Cardiac muscle cell (in vitro differentiated cells and primary cell): ENCODE data around the gene KHSRP. TPM values are rescaled to one million over a fixed set of nuclear protein-coding genes. Genes with fewer than 3 reads are reported as not detected.

Experiments used
- DNase-seq, 2 donors: peaks; one replicate each; pipeline versions ENCODE4 v3.0.0 to v3.0.0-alpha.2; 2010 to 2017; ENCODE audit warnings: low read depth in 1 of 2, low spot score in 1 of 2
- H3K27ac ChIP-seq: fragments of 200-600 bp; sonication (generic); 2 replicates; pipeline ENCODE4 v1.5.1; 2016
- H3K27me3 ChIP-seq: fragments of 200-600 bp; sonication (generic); 2 replicates; pipeline ENCODE4 v1.6.0; 2016; ENCODE audit warnings: control low read depth
- H3K36me3 ChIP-seq: fragments of 200-600 bp; sonication (generic); 2 replicates; pipeline ENCODE4 v1.5.1; 2016; ENCODE audit warnings: control low read depth
- H3K4me1 ChIP-seq: fragments of 200-600 bp; sonication (generic); 2 replicates; pipeline ENCODE4 v1.8.1; 2017; ENCODE audit warnings: low read depth, mild to moderate bottlenecking, mixed run types
- H3K4me3 ChIP-seq: fragments of 200-600 bp; sonication (generic); 2 replicates; pipeline ENCODE4 v1.5.1; 2016; ENCODE audit warnings: mild to moderate bottlenecking
- H3K9me3 ChIP-seq: fragments of 200-600 bp; sonication (generic); 2 replicates; pipeline ENCODE4 v1.5.1; 2017; ENCODE audit warnings: low read depth, mild to moderate bottlenecking, control low read depth
- CTCF ChIP-seq: IDR thresholded peaks from 2 replicates; pipeline ENCODE4 v1.5.1; 2012; ENCODE audit warnings: low read depth, mild to moderate bottlenecking, low read length
- polyA plus RNA-seq: library from polyadenylated mRNA; unstranded; fragments of >200 nt; fragmentation: Nextera tagmentation; extraction: Ambion mirVana; gene quantifications from 2 replicates; pipeline ENCODE4 v1.2.1, GENCODE V29; 2016
- total RNA-seq: library from RNA; depleted of rRNA; stranded (reverse); fragments of >200 nt; gene quantifications from 2 replicates; pipeline ENCODE4 v1.2.3, GENCODE V29; 2016

Gene KHSRP
- total and polyA plus RNA-seq, 2 experiments from 2014 or later = 262 to 320 TPM

GRCh38 chr19:6392221-6393073 lies 32.2 kb downstream of the KHSRP start:
- H3K9me3 ChIP-seq = no peaks in the 10 kb centered on the region
- no peak for TF ChIP-seq CTCF
- H3K4me1 ChIP-seq = peaks cover 7% of the 10 kb centered on the region
- H3K4me3 ChIP-seq = peak overlapping the region; percentile 80
- DNase-seq = no peak
- peak overlapping the region; percentile 93 for H3K27ac ChIP-seq
- no peaks in the 10 kb centered on the region for H3K27me3 ChIP-seq
- peaks cover 19% of the 10 kb centered on the region for H3K36me3 ChIP-seq

DNA sequence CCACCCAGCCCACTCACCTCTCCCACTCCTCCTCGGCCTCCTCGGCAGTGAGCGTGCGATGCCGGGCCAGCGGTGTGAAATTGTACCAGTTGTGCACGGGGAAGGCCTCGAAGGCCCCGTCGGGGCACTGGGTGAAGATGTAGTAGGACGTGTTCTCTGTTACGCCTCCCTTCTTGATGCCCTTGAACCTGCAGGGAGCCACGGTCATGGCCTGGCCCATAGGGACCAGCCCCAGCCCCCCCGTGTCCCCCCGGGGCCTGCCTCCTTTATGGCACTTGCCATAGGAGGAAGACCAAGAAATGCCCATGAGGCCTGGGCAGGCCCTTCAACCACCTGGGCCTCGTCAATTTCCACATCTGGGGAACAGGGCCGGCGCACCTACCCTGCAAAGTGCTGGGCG lies 37.2 kb downstream of the KHSRP start:
- Histone ChIP-seq H3K4me3 (no peak overlapping the region), H3K4me1 (peaks cover 6% of the 10 kb centered on the region), H3K9me3 (no peaks in the 10 kb centered on the region), H3K27ac (no peak overlapping the region), H3K27me3 (no peaks in the 10 kb centered on the region), H3K36me3 (peaks cover 47% of the 10 kb centered on the region)
- TF ChIP-seq CTCF = no peak
- no peak for DNase-seq

DNA sequence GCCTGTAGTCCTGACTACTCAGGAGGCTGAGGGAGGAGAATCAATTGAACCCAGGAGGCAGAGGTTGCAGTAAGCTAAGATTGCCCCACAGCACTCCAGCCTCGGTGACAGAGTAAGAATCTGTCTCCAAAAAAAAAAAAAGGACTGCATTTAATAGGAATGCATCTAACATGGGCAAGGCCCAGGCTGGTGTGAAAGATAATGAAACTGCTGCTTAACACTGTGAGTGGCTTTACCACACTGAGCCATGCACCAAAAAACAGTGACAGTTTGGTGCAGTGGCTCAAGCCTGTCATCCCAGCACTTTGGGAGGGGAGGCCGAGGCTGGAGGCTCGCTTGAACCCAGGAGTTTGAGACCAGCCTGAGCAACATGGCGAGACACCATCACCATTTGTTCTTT lies 40.2 kb downstream of the KHSRP start:
- H3K36me3 ChIP-seq = peaks cover 61% of the 10 kb centered on the region
- H3K27ac ChIP-seq = no peak overlapping the region
- no peak for DNase-seq
- H3K4me1 ChIP-seq = no peaks in the 10 kb centered on the region
- no peaks in the 10 kb centered on the region for H3K27me3 ChIP-seq
- no peak for TF ChIP-seq CTCF
- H3K9me3 ChIP-seq = no peaks in the 10 kb centered on the region
- no peak overlapping the region for H3K4me3 ChIP-seq

GRCh38 chr19:6383188-6383587 lies 41.4 kb downstream of the KHSRP start:
- TF ChIP-seq CTCF = no peak
- no peak overlapping the region for H3K27ac ChIP-seq
- H3K9me3 ChIP-seq = no peaks in the 10 kb centered on the region
- H3K27me3 ChIP-seq = no peaks in the 10 kb centered on the region
- H3K36me3 ChIP-seq = peaks cover 52% of the 10 kb centered on the region
- H3K4me3 ChIP-seq = no peak overlapping the region
- no peak for DNase-seq
- no peaks in the 10 kb centered on the region for H3K4me1 ChIP-seq

DNA sequence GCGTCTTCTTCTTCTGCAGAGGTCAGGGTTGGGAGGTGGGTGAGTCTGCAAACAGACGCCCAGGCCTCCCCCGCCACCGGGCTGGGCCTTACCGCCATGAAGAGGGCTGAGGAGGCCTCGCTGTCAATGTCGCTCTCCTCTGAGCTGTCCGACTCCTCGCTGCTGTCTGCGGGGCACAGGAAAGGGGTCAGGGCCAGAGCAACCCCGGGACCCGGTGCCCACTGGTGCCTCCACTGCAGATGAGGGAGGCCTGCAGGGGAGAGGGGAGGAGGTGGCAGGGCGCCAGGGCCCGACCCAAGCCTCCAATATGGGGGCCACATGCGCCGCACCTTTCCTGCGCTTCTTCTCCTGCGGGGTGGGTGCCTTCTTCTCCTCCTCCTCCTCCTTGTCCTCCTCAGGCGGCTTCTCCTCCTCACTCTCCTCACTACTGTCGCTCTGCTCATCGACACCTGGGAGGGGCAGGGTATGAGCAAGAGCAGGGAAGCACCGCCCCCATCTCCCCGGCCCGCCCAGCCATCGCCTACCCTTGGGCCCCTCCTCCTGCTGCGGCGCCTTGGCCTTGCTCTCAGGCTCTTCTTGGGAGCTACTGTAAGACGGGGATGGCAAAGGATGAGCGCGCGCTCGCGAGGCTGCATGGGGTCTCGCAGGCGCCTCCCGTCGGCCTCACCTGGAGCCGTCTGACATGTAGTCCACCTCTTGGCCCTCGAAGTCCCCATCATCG lies 43.4 kb downstream of the KHSRP start:
- Histone ChIP-seq H3K4me3 (no peak overlapping the region), H3K4me1 (no peaks in the 10 kb centered on the region), H3K36me3 (peaks cover 38% of the 10 kb centered on the region), H3K9me3 (no peaks in the 10 kb centered on the region), H3K27me3 (no peaks in the 10 kb centered on the region), H3K27ac (no peak overlapping the region)
- no peak for DNase-seq
- TF ChIP-seq CTCF = no peak
